ENCODE measurements around the gene CRYBB3.

DNA sequence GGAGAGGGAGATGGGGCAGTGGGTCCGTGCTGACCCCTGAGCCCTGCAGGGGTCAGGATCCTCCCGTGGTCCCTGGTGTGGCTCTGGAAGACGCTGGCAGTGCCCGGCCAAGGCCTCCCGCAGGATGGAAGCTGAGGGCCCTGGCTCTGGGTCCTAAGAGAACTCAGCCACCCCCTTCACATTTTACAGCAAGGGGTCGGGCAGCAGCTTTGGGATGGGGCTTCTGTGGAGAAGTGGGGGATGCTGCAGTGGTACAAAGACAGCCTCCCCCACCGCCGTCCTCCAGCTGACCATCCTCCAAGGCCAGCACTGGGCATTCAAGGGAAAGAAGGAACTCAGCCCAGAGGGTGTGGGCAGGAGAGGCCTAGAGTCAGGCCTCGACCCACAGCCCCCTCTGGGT lies 21.8 kb upstream of the CRYBB3 start:
- TF ChIP-seq, protein P1, sequence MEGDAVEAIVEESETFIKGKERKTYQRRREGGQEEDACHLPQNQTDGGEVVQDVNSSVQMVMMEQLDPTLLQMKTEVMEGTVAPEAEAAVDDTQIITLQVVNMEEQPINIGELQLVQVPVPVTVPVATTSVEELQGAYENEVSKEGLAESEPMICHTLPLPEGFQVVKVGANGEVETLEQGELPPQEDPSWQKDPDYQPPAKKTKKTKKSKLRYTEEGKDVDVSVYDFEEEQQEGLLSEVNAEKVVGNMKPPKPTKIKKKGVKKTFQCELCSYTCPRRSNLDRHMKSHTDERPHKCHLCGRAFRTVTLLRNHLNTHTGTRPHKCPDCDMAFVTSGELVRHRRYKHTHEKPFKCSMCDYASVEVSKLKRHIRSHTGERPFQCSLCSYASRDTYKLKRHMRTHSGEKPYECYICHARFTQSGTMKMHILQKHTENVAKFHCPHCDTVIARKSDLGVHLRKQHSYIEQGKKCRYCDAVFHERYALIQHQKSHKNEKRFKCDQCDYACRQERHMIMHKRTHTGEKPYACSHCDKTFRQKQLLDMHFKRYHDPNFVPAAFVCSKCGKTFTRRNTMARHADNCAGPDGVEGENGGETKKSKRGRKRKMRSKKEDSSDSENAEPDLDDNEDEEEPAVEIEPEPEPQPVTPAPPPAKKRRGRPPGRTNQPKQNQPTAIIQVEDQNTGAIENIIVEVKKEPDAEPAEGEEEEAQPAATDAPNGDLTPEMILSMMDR (IDR thresholded peaks at IDR 0.05) = no peak
- TF ChIP-seq TCF7L2 (IDR thresholded peaks at IDR 0.05; ENCODE audit: low read depth, low read length) = no peak
- TF ChIP-seq POLR2AphosphoS5 (IDR thresholded peaks at IDR 0.05; ENCODE audit: low read depth, low read length) = no peak

Measured in Panc1 (cell line).